A673 (cell line): ENCODE results near the gene GALNT10.

Source experiments
- EZH2 ChIP-seq: fragments of 200-600 bp; sonication (generic); IDR thresholded peaks from 2 replicates; pipeline ENCODE4 v1.6.1; 2017; ENCODE audit warnings: borderline replicate concordance, low read depth, mild to moderate bottlenecking, mixed read lengths, antibody characterized with exemption, low read length; ENCODE audit not compliant: poor library complexity, severe bottlenecking
- TF ChIP-seq, protein P1 (sequence below): fragments of 300-800, 200-600 bp; sonication (generic); conservative IDR thresholded peaks from 2 replicates; pipeline ENCODE4 v1.5.1; 2017; ENCODE audit warnings: low read depth, mild to moderate bottlenecking, antibody characterized with exemption, low read length, moderate library complexity, mixed read lengths

GRCh38 chr5:154373729-154374179, 183.2 kb downstream of the GALNT10 start:
- TF ChIP-seq, protein P1, sequence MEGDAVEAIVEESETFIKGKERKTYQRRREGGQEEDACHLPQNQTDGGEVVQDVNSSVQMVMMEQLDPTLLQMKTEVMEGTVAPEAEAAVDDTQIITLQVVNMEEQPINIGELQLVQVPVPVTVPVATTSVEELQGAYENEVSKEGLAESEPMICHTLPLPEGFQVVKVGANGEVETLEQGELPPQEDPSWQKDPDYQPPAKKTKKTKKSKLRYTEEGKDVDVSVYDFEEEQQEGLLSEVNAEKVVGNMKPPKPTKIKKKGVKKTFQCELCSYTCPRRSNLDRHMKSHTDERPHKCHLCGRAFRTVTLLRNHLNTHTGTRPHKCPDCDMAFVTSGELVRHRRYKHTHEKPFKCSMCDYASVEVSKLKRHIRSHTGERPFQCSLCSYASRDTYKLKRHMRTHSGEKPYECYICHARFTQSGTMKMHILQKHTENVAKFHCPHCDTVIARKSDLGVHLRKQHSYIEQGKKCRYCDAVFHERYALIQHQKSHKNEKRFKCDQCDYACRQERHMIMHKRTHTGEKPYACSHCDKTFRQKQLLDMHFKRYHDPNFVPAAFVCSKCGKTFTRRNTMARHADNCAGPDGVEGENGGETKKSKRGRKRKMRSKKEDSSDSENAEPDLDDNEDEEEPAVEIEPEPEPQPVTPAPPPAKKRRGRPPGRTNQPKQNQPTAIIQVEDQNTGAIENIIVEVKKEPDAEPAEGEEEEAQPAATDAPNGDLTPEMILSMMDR = no peak
- no peak for TF ChIP-seq EZH2
